Thoracic aorta (tissue), 2 donors: ENCODE data around the gene SNX1. TPM values are rescaled to one million over a fixed set of nuclear protein-coding genes. Genes with fewer than 3 reads are reported as not detected.

Experiments
- ATAC-seq: fragments of 150-250 bp; one replicate; pipeline ENCODE4 v1.8.0; 2017; ENCODE audit warnings: low read depth; ENCODE audit not compliant: insufficient number of reproducible peaks, low FRiP score
- DNase-seq: peaks from one replicate; pipeline ENCODE4 v3.0.0-alpha.2; 2020; ENCODE audit warnings: low spot score
- H3K27ac ChIP-seq, 2 donors: fragments of 200-600 bp; sonication (generic); 1 replicate in 1 of 2; 2 replicates in 1 of 2; pipeline ENCODE4 v1.5.1; 2016; ENCODE audit warnings: mild to moderate bottlenecking in 2 of 2, moderate library complexity in 2 of 2
- H3K27me3 ChIP-seq: fragments of 200-600 bp; sonication (generic); replicated peaks from 2 replicates; pipeline ENCODE4 v1.6.0; 2016; ENCODE audit warnings: mild to moderate bottlenecking; ENCODE audit not compliant: insufficient read depth
- H3K36me3 ChIP-seq: fragments of 200-600 bp; sonication (generic); one replicate; pipeline ENCODE4 v1.5.1; 2016
- H3K4me1 ChIP-seq, 2 donors: fragments of 200-600 bp; sonication (generic); 1 replicate in 1 of 2; 2 replicates in 1 of 2; pipeline versions ENCODE4 v1.5.1 to v1.6.0; 2016; ENCODE audit warnings: low read depth in 2 of 2, mild to moderate bottlenecking in 1 of 2; ENCODE audit not compliant: control insufficient read depth in 1 of 2
- H3K4me3 ChIP-seq: fragments of 200-600 bp; sonication (generic); 2 replicates; pipeline ENCODE4 v1.5.1; 2016; ENCODE audit warnings: mild to moderate bottlenecking
- H3K9me3 ChIP-seq: fragments of 200-600 bp; sonication (generic); 2 replicates; pipeline ENCODE4 v1.5.1; 2016
- CTCF ChIP-seq: fragments of 200-600 bp; sonication (generic); IDR thresholded peaks from one replicate; pipeline ENCODE4 v1.5.1; 2019; ENCODE audit warnings: antibody characterized with exemption
- total RNA-seq, 2 donors: library from RNA; depleted of rRNA; stranded (reverse); fragments of >200 nt; gene quantifications; one replicate each; pipeline versions ENCODE4 v1.1.0 to v1.2.3, GENCODE V29; 2016

SNX1 gene
- total RNA-seq, 2 donors from 2014 or later, result 47.2 to 104 TPM

DNA sequence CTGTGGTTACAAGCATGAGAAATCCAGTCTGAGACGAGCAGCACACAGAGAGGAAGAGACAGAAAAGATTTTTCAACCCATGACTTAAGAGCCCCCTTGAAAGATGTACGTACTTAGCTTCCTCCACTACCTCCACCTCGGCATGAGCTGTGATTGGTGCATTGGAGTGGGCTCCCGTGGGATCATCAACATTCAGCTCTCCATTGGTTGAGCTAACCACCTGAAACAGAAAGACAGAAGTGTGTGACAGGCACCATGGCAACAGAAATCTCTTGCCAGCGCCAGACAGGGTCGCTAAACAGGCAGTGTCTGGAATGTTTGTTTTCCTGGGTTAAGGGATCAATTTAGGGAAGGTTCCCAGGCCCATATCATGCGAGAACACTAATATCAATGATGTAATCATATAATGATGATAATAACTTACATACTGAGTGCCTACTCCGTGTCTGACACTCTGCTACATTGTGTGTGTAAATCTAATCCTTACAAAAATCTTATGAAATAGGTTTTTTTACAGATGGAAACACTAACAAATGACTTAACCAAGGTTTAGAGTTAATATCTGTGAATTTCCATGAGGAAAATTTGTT, 84.5 kb downstream of the SNX1 start:
- Histone ChIP-seq H3K27ac (no peak overlapping the region), H3K4me3 (no peak overlapping the region), H3K4me1 (no peaks in the 10 kb centered on the region), H3K27me3 (no peaks in the 10 kb centered on the region), H3K36me3 (no peaks in the 10 kb centered on the region), H3K9me3 (no peaks in the 10 kb centered on the region)
- no peak for TF ChIP-seq CTCF
- no peak for DNase-seq
- ATAC-seq, result no peak

DNA sequence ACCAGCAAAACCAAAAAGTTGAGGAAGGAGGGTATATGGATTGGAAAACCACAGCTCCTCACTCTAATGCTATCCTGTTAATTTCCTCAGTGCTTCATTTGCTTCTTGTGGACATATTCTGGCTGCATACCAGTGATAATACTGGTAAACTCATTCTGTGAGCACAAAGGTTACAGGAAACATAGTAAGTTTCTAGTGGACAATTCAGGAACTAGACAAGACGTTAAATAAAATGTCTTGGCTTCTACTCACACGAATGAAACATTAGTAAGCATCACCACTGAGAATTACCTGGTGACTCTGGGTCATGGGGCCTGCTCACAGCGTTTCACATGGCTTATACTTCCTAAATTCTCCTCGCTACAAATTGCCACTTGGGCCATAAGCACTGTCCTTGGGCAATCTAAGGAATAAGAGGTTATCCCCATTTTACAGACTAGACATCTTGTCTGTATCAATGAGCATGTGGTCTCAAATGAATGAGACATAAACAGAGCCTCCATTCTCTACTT, 87.1 kb downstream of the SNX1 start:
- DNase-seq (no peak), ATAC-seq (no peak)
- H3K4me3 ChIP-seq, result no peak overlapping the region
- H3K27ac ChIP-seq, result no peak overlapping the region
- H3K36me3 ChIP-seq, result peaks cover 3% of the 10 kb centered on the region
- no peak for TF ChIP-seq CTCF
- H3K4me1 ChIP-seq, result no peaks in the 10 kb centered on the region
- H3K9me3 ChIP-seq, result no peaks in the 10 kb centered on the region
- no peaks in the 10 kb centered on the region for H3K27me3 ChIP-seq

DNA sequence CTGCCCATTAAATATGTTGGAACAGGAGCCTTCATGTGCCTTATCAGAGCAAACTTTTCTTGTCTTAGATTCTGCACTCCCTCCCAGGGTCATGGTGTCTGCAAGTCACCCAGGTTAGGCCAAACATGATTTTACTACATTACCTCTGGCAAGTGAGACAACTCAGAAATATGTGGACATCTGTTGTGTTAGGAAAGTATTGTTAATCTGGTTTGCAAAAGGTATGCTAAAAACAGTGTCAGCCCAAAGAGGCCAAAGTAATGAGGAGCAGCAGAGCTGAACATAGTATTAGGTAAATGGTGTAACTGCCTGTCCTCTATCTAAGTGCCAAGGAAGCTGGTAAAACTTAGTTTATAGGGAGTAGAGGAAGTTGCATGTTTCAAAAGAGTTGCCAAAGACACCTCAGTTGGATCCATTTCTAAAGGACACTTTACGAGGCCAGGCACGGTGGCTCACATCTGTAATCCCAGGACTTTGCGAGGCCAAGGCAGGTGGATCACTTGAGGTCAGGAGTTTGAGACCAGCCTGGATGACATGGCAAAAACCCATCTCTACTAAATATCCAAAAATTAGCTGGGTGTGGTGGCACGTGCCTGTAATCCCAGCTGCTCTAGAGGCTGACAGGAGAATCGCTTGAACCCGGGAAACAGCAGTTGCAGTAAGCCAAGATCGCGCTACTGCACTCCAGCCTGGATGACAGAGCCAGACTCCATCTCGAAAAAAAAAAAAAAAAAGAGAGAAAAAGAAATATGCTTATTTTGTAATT, 89.5 kb downstream of the SNX1 start:
- DNase-seq (no peak), ATAC-seq (no peak)
- Histone ChIP-seq H3K27me3 (no peaks in the 10 kb centered on the region), H3K27ac (no peak overlapping the region), H3K4me3 (no peak overlapping the region), H3K4me1 (no peaks in the 10 kb centered on the region), H3K36me3 (peaks cover 7% of the 10 kb centered on the region), H3K9me3 (no peaks in the 10 kb centered on the region)
- TF ChIP-seq CTCF, result no peak

DNA sequence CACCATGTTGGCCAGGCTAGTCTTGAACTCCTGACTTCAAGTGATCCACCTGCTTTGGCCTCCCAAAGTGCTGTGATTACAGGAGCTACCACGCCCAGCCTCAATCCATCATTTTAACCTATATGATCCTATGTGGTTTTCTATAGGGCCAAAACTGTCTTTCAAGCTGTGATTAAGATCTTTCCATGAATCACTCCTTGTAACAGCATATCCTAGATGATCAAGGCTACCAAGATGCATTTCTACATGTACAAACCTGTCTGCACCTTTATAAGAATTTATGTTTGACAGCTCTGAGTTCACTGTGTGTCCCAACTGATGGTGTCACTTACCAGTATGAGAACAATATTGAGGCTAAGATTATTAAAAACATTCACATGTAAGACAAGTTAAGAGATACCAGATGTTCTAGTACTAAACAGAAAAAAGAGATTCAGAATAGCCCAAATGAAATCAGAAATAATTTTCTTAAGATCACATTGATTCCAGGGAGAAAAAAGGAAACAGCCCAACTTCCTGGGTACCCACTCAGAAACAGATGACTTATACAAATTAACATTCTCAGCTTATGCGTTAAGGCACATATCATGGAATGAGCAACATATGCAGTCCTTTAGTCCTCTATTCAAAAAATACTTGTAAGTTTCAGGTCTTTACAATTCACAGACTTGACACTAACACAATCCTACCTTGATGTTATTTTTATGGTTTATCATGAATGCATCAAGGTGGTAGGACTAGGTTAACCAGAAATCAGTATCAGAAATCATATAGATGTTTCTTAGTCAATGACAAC, 91.8 kb downstream of the SNX1 start:
- H3K27me3 ChIP-seq, result no peaks in the 10 kb centered on the region
- no peak for ATAC-seq
- no peak overlapping the region for H3K27ac ChIP-seq
- H3K36me3 ChIP-seq, result peaks cover 7% of the 10 kb centered on the region
- no peaks in the 10 kb centered on the region for H3K4me1 ChIP-seq
- no peak overlapping the region for H3K4me3 ChIP-seq
- H3K9me3 ChIP-seq, result no peaks in the 10 kb centered on the region
- TF ChIP-seq CTCF, result no peak
- DNase-seq, result no peak

Other genes starting within 250 kb of the SNX1 start
- gene DAPK2, start 49.5 kb upstream of the SNX1 start, total RNA-seq, result 10 to 100 TPM in 1 of 2 donors, 1 to 10 TPM in 1; 6.1 to 10.6 TPM
- gene CIAO2A, start 2.1 kb upstream of the SNX1 start, total RNA-seq, result 10 to 100 TPM; 16.9 to 24.4 TPM
- gene SNX22, start 55.7 kb downstream of the SNX1 start, total RNA-seq, result under 1 TPM; 0.27 to 0.28 TPM
- 100 to 1,000 TPM; 288 to 331 TPM for gene PPIB, start 67.0 kb downstream of the SNX1 start, total RNA-seq